H9 (cell line): ENCODE measurements around the gene SMIM28. TPM values are rescaled to one million over a fixed set of nuclear protein-coding genes. Genes with fewer than 3 reads are reported as not detected.

Source experiments
- DNase-seq: peaks from one replicate; pipeline ENCODE4 v3.0.0-alpha.2; 2017
- H2AFZ ChIP-seq: one replicate; pipeline ENCODE4 v1.6.1; 2013; ENCODE audit warnings: mild to moderate bottlenecking, low read length, control low read depth, moderate library complexity
- H2AK5ac ChIP-seq: 2 replicates; pipeline ENCODE4 v1.6.1; 2013; ENCODE audit warnings: low read length, control low read depth, mixed read lengths; ENCODE audit not compliant: insufficient read length
- H2BK120ac ChIP-seq: one replicate; pipeline ENCODE4 v1.6.1; 2013; ENCODE audit warnings: low read depth, mild to moderate bottlenecking, low read length, control low read depth, inconsistent platforms; ENCODE audit not compliant: poor library complexity, severe bottlenecking
- H2BK12ac ChIP-seq: 2 replicates; pipeline ENCODE4 v1.6.1; 2013; ENCODE audit warnings: low read length, control low read depth, mixed read lengths, low read depth; ENCODE audit not compliant: insufficient read length
- H2BK15ac ChIP-seq: 2 replicates; pipeline ENCODE4 v1.6.1; 2013; ENCODE audit warnings: low read depth, low read length, control low read depth
- H2BK20ac ChIP-seq: one replicate; pipeline ENCODE4 v1.6.1; 2013; ENCODE audit warnings: low read depth, mild to moderate bottlenecking, low read length, control low read depth, inconsistent platforms; ENCODE audit not compliant: poor library complexity, severe bottlenecking
- H2BK5ac ChIP-seq: 2 replicates; pipeline ENCODE4 v1.6.1; 2013; ENCODE audit warnings: low read length, control low read depth, mixed read lengths; ENCODE audit not compliant: insufficient read length
- H3K14ac ChIP-seq: 2 replicates; pipeline ENCODE4 v1.6.1; 2013; ENCODE audit warnings: low read length, control low read depth; ENCODE audit not compliant: insufficient read depth
- H3K18ac ChIP-seq: 2 replicates; pipeline ENCODE4 v1.6.1; 2013; ENCODE audit warnings: low read depth, mild to moderate bottlenecking, mixed read lengths, low read length, control low read depth; ENCODE audit not compliant: insufficient read length
- H3K23ac ChIP-seq: 2 replicates; pipeline ENCODE4 v1.6.1; 2013; ENCODE audit warnings: low read length, control low read depth, mixed read lengths, low read depth; ENCODE audit not compliant: insufficient read length
- H3K23me2 ChIP-seq: 2 replicates; pipeline ENCODE4 v1.6.1; 2013; ENCODE audit warnings: low read depth, mild to moderate bottlenecking, mixed read lengths, low read length, control low read depth; ENCODE audit not compliant: insufficient read length, poor library complexity, severe bottlenecking
- H3K27ac ChIP-seq: 2 replicates; pipeline ENCODE4 v1.5.1; 2013; ENCODE audit warnings: low read length, control low read depth, mixed read lengths, low read depth; ENCODE audit not compliant: insufficient read length
- H3K27me3 ChIP-seq: 2 replicates; pipeline ENCODE4 v1.6.1; 2013; ENCODE audit warnings: low read length, control low read depth, inconsistent platforms; ENCODE audit not compliant: insufficient read depth
- H3K4ac ChIP-seq: 2 replicates; pipeline ENCODE4 v1.6.1; 2013; ENCODE audit warnings: low read depth, mild to moderate bottlenecking, control low read depth, inconsistent platforms, low read length, moderate library complexity
- H3K4me1 ChIP-seq: 2 replicates; pipeline ENCODE4 v1.6.1; 2013; ENCODE audit warnings: low read length, control low read depth, inconsistent platforms; ENCODE audit not compliant: insufficient read depth
- H3K4me2 ChIP-seq: 2 replicates; pipeline ENCODE4 v1.6.1; 2013; ENCODE audit warnings: low read length, control low read depth, mixed read lengths; ENCODE audit not compliant: insufficient read length, insufficient read depth
- H3K56ac ChIP-seq: 2 replicates; pipeline ENCODE4 v1.6.1; 2013; ENCODE audit warnings: low read depth, mild to moderate bottlenecking, mixed read lengths, low read length, control low read depth; ENCODE audit not compliant: insufficient read length
- H3K79me1 ChIP-seq: 2 replicates; pipeline ENCODE4 v1.6.1; 2013; ENCODE audit warnings: low read depth, mild to moderate bottlenecking, moderate library complexity, low read length, control low read depth, inconsistent platforms; ENCODE audit not compliant: insufficient read depth, poor library complexity, severe bottlenecking
- H3K79me2 ChIP-seq: 2 replicates; pipeline ENCODE4 v1.6.1; 2013; ENCODE audit warnings: low read length, control low read depth, inconsistent platforms; ENCODE audit not compliant: insufficient read depth
- H3K9ac ChIP-seq: 2 replicates; pipeline ENCODE4 v1.6.1; 2013; ENCODE audit warnings: low read length, control low read depth, mixed read lengths; ENCODE audit not compliant: insufficient read length; ENCODE audit errors: extremely low read depth
- H3K9me3 ChIP-seq: one replicate; pipeline ENCODE4 v1.6.1; 2013; ENCODE audit warnings: low read depth, low read length, inconsistent platforms; ENCODE audit not compliant: control insufficient read depth
- H3T11ph ChIP-seq: one replicate; pipeline ENCODE4 v1.6.1; 2013; ENCODE audit warnings: mild to moderate bottlenecking, low read length, control low read depth, inconsistent platforms
- H4K20me1 ChIP-seq: one replicate; pipeline ENCODE4 v1.6.1; 2013; ENCODE audit not compliant: control insufficient read depth, insufficient read length, insufficient read depth
- H4K5ac ChIP-seq: 2 replicates; pipeline ENCODE4 v1.6.1; 2013; ENCODE audit warnings: low read depth, mild to moderate bottlenecking, mixed read lengths, low read length, control low read depth; ENCODE audit not compliant: insufficient read length
- H4K8ac ChIP-seq: replicated peaks from 2 replicates; pipeline ENCODE4 v1.6.1; 2013; ENCODE audit warnings: low read length, control low read depth, mixed read lengths, low read depth; ENCODE audit not compliant: insufficient read length
- H4K91ac ChIP-seq: 2 replicates; pipeline ENCODE4 v1.6.1; 2013; ENCODE audit warnings: low read depth, mild to moderate bottlenecking, moderate library complexity, mixed read lengths, low read length, control low read depth; ENCODE audit not compliant: insufficient read length
- H3K27ac Mint-ChIP-seq, 3 experiments: 2 replicates in 2 of 3; 3 replicates in 1 of 3; pipeline ENCODE4 v1.8.0; 2020 to 2021; ENCODE audit warnings: mixed read lengths in 3 of 3, mild to moderate bottlenecking in 1 of 3, moderate library complexity in 1 of 3
- H3K27me3 Mint-ChIP-seq: 2 replicates; pipeline ENCODE4 v1.8.0; 2021; ENCODE audit warnings: low read depth, mild to moderate bottlenecking, moderate library complexity, mixed read lengths
- H3K36me3 Mint-ChIP-seq, 3 experiments: 2 replicates in 2 of 3; 3 replicates in 1 of 3; pipeline ENCODE4 v1.8.0; 2020 to 2021; ENCODE audit warnings: low read depth in 3 of 3, mixed read lengths in 3 of 3; ENCODE audit not compliant: insufficient read depth in 1 of 3
- H3K4me1 Mint-ChIP-seq, 2 experiments: 2 replicates each; pipeline ENCODE4 v1.8.0; 2020; ENCODE audit warnings: mixed read lengths in 2 of 2
- H3K4me3 Mint-ChIP-seq, 2 experiments: 2 replicates in 1 of 2; 3 replicates in 1 of 2; pipeline ENCODE4 v1.8.0; 2020 to 2021; ENCODE audit warnings: mild to moderate bottlenecking in 2 of 2, mixed read lengths in 2 of 2, moderate library complexity in 1 of 2
- H3K9me3 Mint-ChIP-seq, 2 experiments: 2 replicates in 1 of 2; 3 replicates in 1 of 2; pipeline ENCODE4 v1.8.0; 2020; ENCODE audit warnings: mild to moderate bottlenecking in 2 of 2, mixed read lengths in 2 of 2, moderate library complexity in 1 of 2
- WGBS: extraction: QIAGEN DNeasy Blood & Tissue Kit; methylation state at CpG from one replicate; pipeline ENCODE4 v1.1.7; 2013; ENCODE audit warnings: missing lambda C conversion rate, low lambda C conversion rate, mixed read lengths; ENCODE audit not compliant: insufficient read length; ENCODE audit errors: extremely low coverage; 5-methylcytosine and 5-hydroxymethylcytosine counted together
- total RNA-seq: library from RNA; stranded (reverse); gene quantifications from 2 replicates; pipeline ENCODE4 v1.2.1, GENCODE V29; 2021
- TF ChIP-seq, protein P1 (sequence below): fragments of 200-600 bp; sonication (generic); conservative IDR thresholded peaks from 3 replicates; pipeline ENCODE4 v1.8.0; 2021; ENCODE audit warnings: antibody characterized with exemption, mild to moderate bottlenecking

Gene SMIM28
- total RNA-seq, 1 experiment from 2014 or later, result not detected

DNA sequence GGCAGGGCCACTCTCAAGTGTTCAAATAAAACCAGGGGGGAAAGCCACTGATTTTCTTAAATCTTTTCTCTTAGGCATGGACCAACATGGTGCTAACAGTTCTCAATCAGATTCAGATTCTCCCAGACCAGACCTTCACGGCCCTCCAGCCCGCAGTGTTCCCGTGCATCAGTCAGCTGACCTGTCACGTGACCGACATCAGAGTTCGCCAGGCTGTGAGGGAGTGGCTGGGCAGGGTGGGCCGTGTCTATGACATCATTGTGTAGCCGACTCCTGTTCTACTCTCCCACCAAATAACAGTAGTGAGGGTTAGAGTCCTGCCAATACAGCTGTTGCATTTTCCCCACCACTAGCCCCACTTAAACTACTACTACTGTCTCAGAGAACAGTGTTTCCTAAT lies 41.5 kb upstream of the SMIM28 start:
- H3K4me1 Mint-ChIP-seq, result peaks cover 26% of the 10 kb centered on the region in 2 experiments
- no peak overlapping the region for H2BK15ac ChIP-seq
- H2BK120ac ChIP-seq, result no peak overlapping the region
- no peak overlapping the region for H3K4me3 Mint-ChIP-seq
- H3K9me3 ChIP-seq, result no peaks in the 10 kb centered on the region
- peak; percentile 53 for DNase-seq
- no peak overlapping the region for H3K9ac ChIP-seq
- H3K36me3 Mint-ChIP-seq, result peaks cover 12 to 32% (median 23%) of the 10 kb centered on the region in 3 experiments
- no CpG with 5 or more reads among the region's 8 CpGs for WGBS
- no peaks in the 10 kb centered on the region for H3K9me3 Mint-ChIP-seq
- no peaks in the 10 kb centered on the region for H3K27me3 Mint-ChIP-seq
- no peak overlapping the region for H3K4ac ChIP-seq
- no peaks in the 10 kb centered on the region; the same call in 1 of the 2 replicates for H3K4me1 ChIP-seq
- H3K23me2 ChIP-seq, result no peaks in the 10 kb centered on the region
- H3K27ac Mint-ChIP-seq, result peak overlapping the region in 1 of 3 experiments; percentile 38; a peak in 1 of 7 replicates
- H3K23ac ChIP-seq, result no peak overlapping the region
- no peak overlapping the region for H3K14ac ChIP-seq
- H2AFZ ChIP-seq, result no peak overlapping the region
- TF ChIP-seq, protein P1, sequence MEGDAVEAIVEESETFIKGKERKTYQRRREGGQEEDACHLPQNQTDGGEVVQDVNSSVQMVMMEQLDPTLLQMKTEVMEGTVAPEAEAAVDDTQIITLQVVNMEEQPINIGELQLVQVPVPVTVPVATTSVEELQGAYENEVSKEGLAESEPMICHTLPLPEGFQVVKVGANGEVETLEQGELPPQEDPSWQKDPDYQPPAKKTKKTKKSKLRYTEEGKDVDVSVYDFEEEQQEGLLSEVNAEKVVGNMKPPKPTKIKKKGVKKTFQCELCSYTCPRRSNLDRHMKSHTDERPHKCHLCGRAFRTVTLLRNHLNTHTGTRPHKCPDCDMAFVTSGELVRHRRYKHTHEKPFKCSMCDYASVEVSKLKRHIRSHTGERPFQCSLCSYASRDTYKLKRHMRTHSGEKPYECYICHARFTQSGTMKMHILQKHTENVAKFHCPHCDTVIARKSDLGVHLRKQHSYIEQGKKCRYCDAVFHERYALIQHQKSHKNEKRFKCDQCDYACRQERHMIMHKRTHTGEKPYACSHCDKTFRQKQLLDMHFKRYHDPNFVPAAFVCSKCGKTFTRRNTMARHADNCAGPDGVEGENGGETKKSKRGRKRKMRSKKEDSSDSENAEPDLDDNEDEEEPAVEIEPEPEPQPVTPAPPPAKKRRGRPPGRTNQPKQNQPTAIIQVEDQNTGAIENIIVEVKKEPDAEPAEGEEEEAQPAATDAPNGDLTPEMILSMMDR, result no peak
- H3K79me1 ChIP-seq, result no peaks in the 10 kb centered on the region
- H3K79me2 ChIP-seq, result 0 out of 2 replicates have a peak, but pooled peaks cover 2% of the 10 kb centered on the region
- H2AK5ac ChIP-seq, result no peak overlapping the region
- no peak overlapping the region for H2BK5ac ChIP-seq
- no peak overlapping the region for H3T11ph ChIP-seq
- H4K20me1 ChIP-seq, result no peaks in the 10 kb centered on the region
- H3K4me2 ChIP-seq, result no peak overlapping the region
- H2BK12ac ChIP-seq, result no peak overlapping the region
- H3K56ac ChIP-seq, result no peak overlapping the region
- H3K27me3 ChIP-seq, result no peaks in the 10 kb centered on the region
- no peak overlapping the region for H3K27ac ChIP-seq
- no peak overlapping the region for H2BK20ac ChIP-seq
- H4K8ac ChIP-seq, result no peak overlapping the region
- H4K5ac ChIP-seq, result no peak overlapping the region
- H4K91ac ChIP-seq, result no peak overlapping the region
- no peak overlapping the region for H3K18ac ChIP-seq
